ENCODE measurements around the gene CXCR5. TPM values are rescaled to one million over a fixed set of nuclear protein-coding genes. Genes with fewer than 3 reads are reported as not detected.
A peak's percentile ranks its signal among the peaks of the same experiment; 100 is the strongest.

The CXCR5 gene
- total RNA-seq, 1 experiment from 2014 or later = not detected

- TF ChIP-seq CTCF (conservative IDR thresholded peaks at IDR 0.05; ENCODE audit: low read depth, low read length) (no peak), EZH2phosphoT487 (IDR thresholded peaks at IDR 0.05; ENCODE audit: borderline replicate concordance, low read length) (peak; percentile 97), EZH2 (IDR thresholded peaks at IDR 0.05; ENCODE audit: low read length, unreplicated experiment) (no peak)
- Histone ChIP-seq H3K4me1 (ENCODE audit: insufficient read depth, low read length) (peaks cover 74% of the 10 kb centered on the region), H3K4me3 (ENCODE audit: low read length) (peak overlapping the region; percentile 61), H3K27ac (ENCODE audit: low read length) (peak overlapping the region; percentile 97), H3K9ac (ENCODE audit: low read length) (peak overlapping the region; percentile 79), H3K9me3 (ENCODE audit: low read length) (no peaks in the 10 kb centered on the region), H3K79me2 (ENCODE audit: low read length) (peaks cover 87% of the 10 kb centered on the region), H3F3A (ENCODE audit: low read length, unreplicated experiment) (peaks cover 7% of the 10 kb centered on the region), H2AFZ (ENCODE audit: low read length) (no peak overlapping the region), H3K4me2 (ENCODE audit: low read length) (peak overlapping the region; percentile 87), H3K36me3 (ENCODE audit: low read depth, low read length) (peaks cover 17% of the 10 kb centered on the region; the same call in 1 of the 2 replicates), H3K27me3 (ENCODE audit: low read length) (no peaks in the 10 kb centered on the region), H3K9me2 (replicated peaks; ENCODE audit: low read length) (no peaks in the 10 kb centered on the region), H4K20me1 (ENCODE audit: low read length) (no peaks in the 10 kb centered on the region)
- POLR2A ChIA-PET (ENCODE audit: unreplicated experiment) = interaction anchor here (0.6 to 1.5 kb wide), 4 partner anchors 12 to 65 kb away, joined by 4 to 16 read pairs (median 5); no protein-coding TSS in a partner anchor
- CTCF ChIA-PET = interaction anchor here (1.0 to 4.7 kb wide), 2 partner anchors 15 to 20 kb away, joined by 4 to 23 read pairs; partner anchors contain the start of gene BCL9L
- intact Hi-C loops (cut with micrococcal nuclease) = no loop called here
- DNase-seq (peak; percentile 93), ATAC-seq (peak; percentile 23)
- no TSS peak for BruUV-seq (replicated peaks)
Observed at GRCh38 chr11:118910309-118911112, 26.8 kb downstream of the CXCR5 start.

GRCh38 chr11:118911113-118911879 lies 27.6 kb downstream of the CXCR5 start:
- Histone ChIP-seq H3K9me3 (ENCODE audit: low read length) (no peaks in the 10 kb centered on the region), H4K20me1 (ENCODE audit: low read length) (no peaks in the 10 kb centered on the region), H3K4me2 (ENCODE audit: low read length) (peak overlapping the region; percentile 87), H3K4me1 (ENCODE audit: insufficient read depth, low read length) (peaks cover 82% of the 10 kb centered on the region), H2AFZ (ENCODE audit: low read length) (no peak overlapping the region; the same call in 1 of the 2 replicates), H3K9ac (ENCODE audit: low read length) (peak overlapping the region; percentile 79), H3K36me3 (ENCODE audit: low read depth, low read length) (peaks cover 11% of the 10 kb centered on the region; the same call in 1 of the 2 replicates), H3K27ac (ENCODE audit: low read length) (peak overlapping the region; percentile 97), H3K79me2 (ENCODE audit: low read length) (peaks cover 88% of the 10 kb centered on the region), H3K4me3 (ENCODE audit: low read length) (peak overlapping the region; percentile 55), H3F3A (ENCODE audit: low read length, unreplicated experiment) (peaks cover 7% of the 10 kb centered on the region), H3K9me2 (replicated peaks; ENCODE audit: low read length) (no peaks in the 10 kb centered on the region), H3K27me3 (ENCODE audit: low read length) (no peaks in the 10 kb centered on the region)
- DNase-seq (peak; percentile 71), ATAC-seq (peak; percentile 4)
- ChIA-PET CTCF (interaction anchor here (1.0 to 4.7 kb wide), 2 partner anchors 14 to 19 kb away, joined by 4 to 23 read pairs; partner anchors contain the start of gene BCL9L), POLR2A (ENCODE audit: unreplicated experiment) (interaction anchor here (0.5 to 1.5 kb wide), 4 partner anchors 11 to 66 kb away, joined by 4 to 16 read pairs (median 6); no protein-coding TSS in a partner anchor)
- TSS peak; percentile 76 for BruUV-seq (replicated peaks)
- no peak for TF ChIP-seq EZH2 (IDR thresholded peaks at IDR 0.05; ENCODE audit: low read length, unreplicated experiment)
- no peak for TF ChIP-seq CTCF (conservative IDR thresholded peaks at IDR 0.05; ENCODE audit: low read depth, low read length)
- TF ChIP-seq EZH2phosphoT487 (IDR thresholded peaks at IDR 0.05; ENCODE audit: borderline replicate concordance, low read length) = no peak
- intact Hi-C loops (cut with micrococcal nuclease) = no loop called here
